Measurements from ENCODE around the gene TBL1X.

DNA sequence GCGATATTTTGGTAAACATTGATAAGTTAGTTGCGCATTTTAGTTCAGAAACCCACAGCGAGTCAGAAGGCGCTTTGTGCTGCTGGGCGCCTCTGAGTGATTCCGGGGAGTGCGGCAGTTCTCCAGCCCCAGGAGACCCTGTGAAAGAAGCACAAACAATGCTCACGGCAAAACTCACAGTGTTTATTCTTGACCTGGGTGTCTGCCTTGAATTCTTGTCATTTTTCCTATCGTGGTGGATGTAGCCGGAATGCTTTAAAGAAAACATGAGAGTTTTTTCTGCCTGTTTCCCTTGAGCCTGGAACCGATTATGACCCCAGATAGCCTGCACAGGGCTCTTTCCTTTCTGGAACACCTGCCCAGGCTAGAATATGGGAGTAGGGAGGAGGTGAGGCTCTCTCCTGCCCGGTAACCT is 6.7 kb downstream of the TBL1X start:
- TF ChIP-seq, protein P1, sequence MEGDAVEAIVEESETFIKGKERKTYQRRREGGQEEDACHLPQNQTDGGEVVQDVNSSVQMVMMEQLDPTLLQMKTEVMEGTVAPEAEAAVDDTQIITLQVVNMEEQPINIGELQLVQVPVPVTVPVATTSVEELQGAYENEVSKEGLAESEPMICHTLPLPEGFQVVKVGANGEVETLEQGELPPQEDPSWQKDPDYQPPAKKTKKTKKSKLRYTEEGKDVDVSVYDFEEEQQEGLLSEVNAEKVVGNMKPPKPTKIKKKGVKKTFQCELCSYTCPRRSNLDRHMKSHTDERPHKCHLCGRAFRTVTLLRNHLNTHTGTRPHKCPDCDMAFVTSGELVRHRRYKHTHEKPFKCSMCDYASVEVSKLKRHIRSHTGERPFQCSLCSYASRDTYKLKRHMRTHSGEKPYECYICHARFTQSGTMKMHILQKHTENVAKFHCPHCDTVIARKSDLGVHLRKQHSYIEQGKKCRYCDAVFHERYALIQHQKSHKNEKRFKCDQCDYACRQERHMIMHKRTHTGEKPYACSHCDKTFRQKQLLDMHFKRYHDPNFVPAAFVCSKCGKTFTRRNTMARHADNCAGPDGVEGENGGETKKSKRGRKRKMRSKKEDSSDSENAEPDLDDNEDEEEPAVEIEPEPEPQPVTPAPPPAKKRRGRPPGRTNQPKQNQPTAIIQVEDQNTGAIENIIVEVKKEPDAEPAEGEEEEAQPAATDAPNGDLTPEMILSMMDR (IDR thresholded peaks at IDR 0.05): no peak
- TF ChIP-seq POLR2A (IDR thresholded peaks at IDR 0.05): no peak
